Measurements from ENCODE around the gene SCART1.

DNA sequence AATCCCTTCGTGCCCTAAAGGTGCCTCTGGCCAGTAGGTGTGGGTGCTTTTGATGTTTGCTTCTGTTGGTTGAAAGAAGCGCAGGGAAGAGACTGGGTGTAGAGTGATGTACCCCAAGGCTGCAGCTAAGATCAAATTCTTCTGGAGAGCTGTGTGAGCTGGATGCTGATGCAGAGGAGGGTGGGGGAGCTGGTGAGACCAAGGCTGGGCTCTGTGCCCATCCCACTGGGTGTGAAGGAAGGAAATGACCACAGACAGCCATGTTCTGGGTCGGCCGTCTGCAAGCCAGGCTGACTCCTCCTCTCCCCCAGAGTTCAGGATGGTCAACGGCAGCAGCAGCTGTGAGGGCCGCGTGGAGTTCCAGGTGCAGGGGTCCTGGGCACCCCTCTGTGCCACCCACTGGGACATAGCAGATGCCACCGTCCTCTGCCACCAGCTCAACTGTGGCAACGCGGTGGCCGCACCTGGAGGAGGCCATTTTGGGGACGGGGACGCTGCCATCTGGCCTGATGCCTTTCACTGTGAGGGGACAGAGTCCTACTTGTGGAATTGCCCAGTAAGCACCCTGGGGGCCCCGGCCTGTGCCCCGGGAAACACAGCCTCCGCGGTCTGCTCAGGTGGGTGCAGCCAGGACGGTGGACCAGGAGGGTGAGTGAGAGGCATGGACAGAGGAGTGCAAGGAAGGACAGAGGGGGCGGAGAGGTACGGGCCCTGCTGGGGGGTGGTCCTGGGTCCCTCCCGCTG is 5.1 kb downstream of the SCART1 start:
- no peak for TF ChIP-seq BCLAF1 (IDR thresholded peaks at IDR 0.05)
- TF ChIP-seq, protein P1, sequence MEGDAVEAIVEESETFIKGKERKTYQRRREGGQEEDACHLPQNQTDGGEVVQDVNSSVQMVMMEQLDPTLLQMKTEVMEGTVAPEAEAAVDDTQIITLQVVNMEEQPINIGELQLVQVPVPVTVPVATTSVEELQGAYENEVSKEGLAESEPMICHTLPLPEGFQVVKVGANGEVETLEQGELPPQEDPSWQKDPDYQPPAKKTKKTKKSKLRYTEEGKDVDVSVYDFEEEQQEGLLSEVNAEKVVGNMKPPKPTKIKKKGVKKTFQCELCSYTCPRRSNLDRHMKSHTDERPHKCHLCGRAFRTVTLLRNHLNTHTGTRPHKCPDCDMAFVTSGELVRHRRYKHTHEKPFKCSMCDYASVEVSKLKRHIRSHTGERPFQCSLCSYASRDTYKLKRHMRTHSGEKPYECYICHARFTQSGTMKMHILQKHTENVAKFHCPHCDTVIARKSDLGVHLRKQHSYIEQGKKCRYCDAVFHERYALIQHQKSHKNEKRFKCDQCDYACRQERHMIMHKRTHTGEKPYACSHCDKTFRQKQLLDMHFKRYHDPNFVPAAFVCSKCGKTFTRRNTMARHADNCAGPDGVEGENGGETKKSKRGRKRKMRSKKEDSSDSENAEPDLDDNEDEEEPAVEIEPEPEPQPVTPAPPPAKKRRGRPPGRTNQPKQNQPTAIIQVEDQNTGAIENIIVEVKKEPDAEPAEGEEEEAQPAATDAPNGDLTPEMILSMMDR (IDR thresholded peaks at IDR 0.05 in 2 of 3, conservative IDR thresholded peaks at IDR 0.05 in 1 of 3; ENCODE audit: control insufficient read depth in 2 of 3, extremely low read depth in 1 of 3, insufficient read depth in 1 of 3, low read depth in 3 of 3, low read length in 3 of 3), result no peak
- no peak for TF ChIP-seq POLR2A (IDR thresholded peaks at IDR 0.05; ENCODE audit: low read depth, low read length)
- TF ChIP-seq BHLHE40 (IDR thresholded peaks at IDR 0.05; ENCODE audit: borderline replicate concordance in 1 of 2, low read depth in 2 of 2, low read length in 1 of 2), result no peak
- no peak for TF ChIP-seq EP300 (IDR thresholded peaks at IDR 0.05; ENCODE audit: borderline replicate concordance in 1 of 2, control insufficient read depth in 1 of 2, low read depth in 2 of 2, low read length in 2 of 2)
- TF ChIP-seq ATF2 (IDR thresholded peaks at IDR 0.05; ENCODE audit: low read length), result no peak
- TF ChIP-seq HDAC2 (IDR thresholded peaks at IDR 0.05), result no peak
- no peak for TF ChIP-seq CBFB (IDR thresholded peaks at IDR 0.05; ENCODE audit: low read depth)
- TF ChIP-seq TAF1 (IDR thresholded peaks at IDR 0.05; ENCODE audit: borderline replicate concordance, low read depth, low read length), result no peak
- no peak for TF ChIP-seq ZNF274 (IDR thresholded peaks at IDR 0.05; ENCODE audit: insufficient read depth, insufficient read length)
